VCaP (cell line): ENCODE measurements around the gene SLC13A5.
"Not testable (repeated sequence)": the region's sequence is repeated elsewhere in the genome, so short reads cannot be mapped to it uniquely, and the experiment has no call there.

Experiments
- H3K27ac ChIP-seq: fragments of 450-650 bp; 2 replicates; pipeline ENCODE4 v1.5.1; 2017
- TF ChIP-seq, protein P1 (sequence below): fragments of 450-650 bp; conservative IDR thresholded peaks from 2 replicates; pipeline ENCODE4 v1.5.1; 2017; ENCODE audit warnings: mild to moderate bottlenecking, moderate library complexity

The SLC13A5 gene

DNA sequence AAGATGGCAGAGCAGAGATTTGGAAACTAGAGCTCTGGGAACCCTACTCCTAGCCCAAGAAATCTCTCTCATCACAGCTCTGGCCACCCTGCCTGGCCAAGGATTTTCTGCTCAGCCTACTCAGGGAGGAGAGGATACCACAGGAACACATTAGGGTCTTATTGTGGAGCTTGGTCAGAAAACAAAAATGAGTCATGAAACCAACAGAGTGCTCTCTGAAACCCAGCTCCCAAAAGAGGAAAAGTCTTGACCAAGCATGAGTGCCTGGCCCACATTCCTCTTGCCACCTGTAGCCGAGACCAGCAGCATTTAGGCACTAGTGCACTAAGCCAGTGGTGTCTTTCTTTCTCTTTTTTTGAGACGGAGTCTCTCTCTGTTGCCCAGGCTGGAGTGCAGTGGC, 18.1 kb downstream of the SLC13A5 start:
- H3K27ac ChIP-seq = no peak overlapping the region
- TF ChIP-seq, protein P1, sequence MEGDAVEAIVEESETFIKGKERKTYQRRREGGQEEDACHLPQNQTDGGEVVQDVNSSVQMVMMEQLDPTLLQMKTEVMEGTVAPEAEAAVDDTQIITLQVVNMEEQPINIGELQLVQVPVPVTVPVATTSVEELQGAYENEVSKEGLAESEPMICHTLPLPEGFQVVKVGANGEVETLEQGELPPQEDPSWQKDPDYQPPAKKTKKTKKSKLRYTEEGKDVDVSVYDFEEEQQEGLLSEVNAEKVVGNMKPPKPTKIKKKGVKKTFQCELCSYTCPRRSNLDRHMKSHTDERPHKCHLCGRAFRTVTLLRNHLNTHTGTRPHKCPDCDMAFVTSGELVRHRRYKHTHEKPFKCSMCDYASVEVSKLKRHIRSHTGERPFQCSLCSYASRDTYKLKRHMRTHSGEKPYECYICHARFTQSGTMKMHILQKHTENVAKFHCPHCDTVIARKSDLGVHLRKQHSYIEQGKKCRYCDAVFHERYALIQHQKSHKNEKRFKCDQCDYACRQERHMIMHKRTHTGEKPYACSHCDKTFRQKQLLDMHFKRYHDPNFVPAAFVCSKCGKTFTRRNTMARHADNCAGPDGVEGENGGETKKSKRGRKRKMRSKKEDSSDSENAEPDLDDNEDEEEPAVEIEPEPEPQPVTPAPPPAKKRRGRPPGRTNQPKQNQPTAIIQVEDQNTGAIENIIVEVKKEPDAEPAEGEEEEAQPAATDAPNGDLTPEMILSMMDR = no peak

DNA sequence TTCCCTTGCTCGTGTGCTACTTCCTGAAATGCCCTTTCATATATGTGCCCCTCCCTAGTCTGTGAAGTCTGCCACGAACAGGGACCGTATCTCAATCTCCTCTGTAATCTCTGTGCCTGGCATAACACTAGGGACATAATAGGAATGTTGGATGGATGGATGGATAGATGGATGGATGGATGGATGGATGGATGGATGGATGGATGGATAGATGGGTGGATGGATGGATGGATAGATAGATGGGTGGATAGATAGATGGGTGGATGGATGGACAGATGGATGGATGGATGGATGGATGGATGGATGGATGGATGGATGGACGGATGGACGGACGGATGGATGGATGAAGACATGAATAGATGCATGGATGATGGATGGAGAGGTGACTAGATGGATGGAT, 21.2 kb downstream of the SLC13A5 start:
- not testable (repeated sequence) for H3K27ac ChIP-seq

DNA sequence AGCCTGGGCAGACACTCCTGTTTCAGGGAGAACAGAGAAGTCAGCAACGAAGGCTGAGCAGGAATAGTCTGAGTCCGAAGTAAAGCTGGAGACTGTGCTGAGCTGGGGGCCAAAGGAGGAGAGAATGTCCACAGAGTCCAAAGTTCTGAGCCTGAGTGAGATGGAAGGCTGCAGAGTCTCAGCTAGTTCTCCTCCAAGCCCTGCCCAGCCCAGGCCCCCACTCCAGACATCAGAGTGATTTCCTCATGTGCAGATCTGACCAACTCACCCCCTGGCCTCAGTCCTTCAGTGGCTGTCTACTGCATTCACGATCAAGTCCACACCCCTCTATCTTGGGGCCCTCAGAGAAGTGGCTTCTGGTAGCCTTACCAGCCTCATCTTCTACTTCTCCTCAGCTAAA, 21.6 kb downstream of the SLC13A5 start:
- TF ChIP-seq, protein P1 = no peak
- H3K27ac ChIP-seq = no peak overlapping the region

DNA sequence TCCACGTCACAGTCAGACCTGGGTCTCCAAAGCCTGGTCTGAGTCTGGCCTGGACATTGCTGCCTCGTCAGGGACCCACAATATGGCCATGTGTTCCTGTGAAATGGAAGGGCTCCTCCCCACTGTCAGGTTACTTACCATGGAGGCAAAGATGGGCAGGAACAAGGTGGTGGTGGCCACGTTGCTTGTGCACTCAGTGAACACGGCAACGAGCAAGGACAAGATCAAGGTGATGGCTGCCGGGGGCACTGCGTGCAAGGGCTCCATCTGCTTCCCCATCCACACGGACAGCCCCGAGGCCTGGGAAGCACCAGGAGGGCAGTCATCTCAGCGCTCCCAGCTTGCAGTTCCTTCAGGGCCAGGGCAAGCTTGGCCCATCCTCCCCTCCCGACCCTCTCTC, 22.5 kb downstream of the SLC13A5 start:
- TF ChIP-seq, protein P1 = no peak
- no peak overlapping the region for H3K27ac ChIP-seq

DNA sequence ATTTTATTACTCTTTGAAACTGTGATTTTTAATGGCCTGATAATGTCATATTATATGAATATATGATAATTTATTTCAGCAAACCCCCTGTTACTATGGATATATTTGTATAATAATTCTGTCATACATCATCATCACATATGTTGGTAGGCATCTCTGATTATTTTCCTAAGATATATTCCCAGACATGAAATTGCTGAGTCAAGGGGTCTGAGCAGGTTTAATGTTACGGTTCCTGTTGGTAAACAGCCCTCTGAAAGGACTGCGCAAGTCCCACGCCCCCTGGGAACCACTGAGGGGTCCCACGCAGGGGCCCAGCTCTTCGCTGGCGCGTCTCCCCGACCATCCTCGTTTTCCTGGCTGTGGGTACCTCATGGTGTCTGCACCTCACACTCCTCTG, 24.2 kb downstream of the SLC13A5 start:
- TF ChIP-seq, protein P1 = no peak
- no peak overlapping the region for H3K27ac ChIP-seq

DNA sequence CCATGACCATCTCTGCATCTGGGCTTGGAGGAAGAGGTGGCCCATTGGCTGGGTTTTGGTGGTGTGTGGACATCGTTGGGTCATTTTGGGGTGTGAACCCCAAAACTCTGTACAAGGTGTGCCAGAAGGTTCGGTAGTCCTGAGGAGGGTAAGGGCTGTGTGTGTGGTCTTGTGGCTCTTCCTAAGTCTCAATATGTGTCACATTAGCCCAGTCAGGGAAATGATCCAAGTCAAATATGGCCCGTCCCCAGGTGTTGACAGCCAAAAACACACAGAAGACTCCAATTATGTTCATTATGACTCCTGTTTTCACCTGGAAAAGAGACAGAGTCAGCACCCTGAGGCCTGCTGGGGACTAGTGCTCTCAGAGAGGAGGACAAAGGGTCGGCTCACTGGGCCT, 27.1 kb downstream of the SLC13A5 start:
- no peak overlapping the region for H3K27ac ChIP-seq
- TF ChIP-seq, protein P1 = no peak

DNA sequence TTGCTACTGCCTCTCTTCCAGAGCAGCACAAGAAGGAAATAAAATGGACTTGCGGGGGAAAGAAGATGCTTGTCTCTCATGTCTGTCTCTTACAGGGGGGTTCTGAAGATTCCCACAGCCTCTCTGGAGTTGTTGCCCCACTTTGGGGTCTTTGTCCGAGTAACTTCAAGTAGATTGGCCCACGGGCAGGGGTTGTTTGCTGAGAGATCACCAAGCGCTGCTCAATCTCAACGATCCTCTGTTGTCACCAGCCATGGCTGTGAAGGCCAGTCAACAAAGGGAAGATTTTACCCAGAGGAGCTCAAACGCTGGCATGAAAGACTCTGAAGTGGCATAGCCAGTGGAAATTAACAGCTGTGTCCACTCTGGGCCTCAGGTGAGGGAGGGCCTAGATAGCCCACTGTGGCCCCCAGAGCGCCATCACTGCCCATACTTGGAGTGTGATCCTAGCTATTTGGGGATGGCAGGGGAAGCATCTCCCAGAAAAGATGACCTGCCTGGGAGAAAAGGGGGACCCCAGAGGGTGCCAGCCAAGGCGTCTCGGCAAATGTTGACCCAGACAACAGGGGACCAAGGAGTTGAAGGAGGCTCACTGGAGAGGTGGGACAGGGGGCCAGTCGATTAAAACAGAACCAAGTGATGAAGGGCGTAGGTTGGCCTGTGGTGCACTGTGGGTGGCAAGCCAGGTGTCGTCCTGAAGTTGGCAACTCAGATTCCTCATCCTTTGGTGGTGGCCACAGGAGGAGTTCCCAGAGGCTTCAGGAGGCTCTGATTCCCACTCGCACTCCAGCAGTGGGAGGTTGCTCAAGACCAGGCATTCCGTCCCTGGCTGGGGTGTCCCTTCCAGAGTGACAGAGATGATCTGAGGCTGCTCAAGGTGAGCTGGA, 28.0 kb downstream of the SLC13A5 start:
- TF ChIP-seq, protein P1 = no peak
- no peak overlapping the region for H3K27ac ChIP-seq

DNA sequence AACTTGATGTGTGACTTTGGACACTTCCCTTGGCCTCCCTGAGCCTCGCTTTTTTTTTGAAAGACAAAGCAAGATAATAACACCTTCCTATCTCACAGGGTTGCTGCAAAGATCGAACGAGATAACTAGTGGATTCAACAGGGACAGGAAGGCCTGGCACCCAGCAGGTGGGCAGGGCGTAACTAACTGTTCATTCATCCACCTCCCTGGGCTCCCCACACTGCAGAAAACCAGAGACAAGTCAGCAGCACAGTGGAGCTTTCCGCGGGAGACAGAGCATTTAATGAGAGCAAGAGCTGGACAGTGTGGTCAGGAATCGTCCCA, 28.7 kb downstream of the SLC13A5 start:
- TF ChIP-seq, protein P1 = no peak
- no peak overlapping the region for H3K27ac ChIP-seq
